ENCODE results near the gene SLC38A3. TPM values are rescaled to one million over a fixed set of nuclear protein-coding genes. Genes with fewer than 3 reads are reported as not detected.

SLC38A3 gene
- total RNA-seq, 4 donors from 2014 or later = 1.9 to 8.9 (median 5.0) TPM

- no peak overlapping the region for H3K4me3 ChIP-seq
- H3K9me3 ChIP-seq = no peaks in the 10 kb centered on the region
- H3K36me3 ChIP-seq = no peaks in the 10 kb centered on the region
- DNase-seq (peak; percentile 31 to 71), ATAC-seq (peak; percentile 18 to 52)
- peaks cover 59 to 63% of the 10 kb centered on the region in 2 donors for H3K4me1 ChIP-seq
- H3K27ac ChIP-seq = peak overlapping the region; percentile 62 to 82 (median 74)
- intact Hi-C loops (cut with DNase I; ENCODE audit: low total_unique reads) = no loop called here
- TF ChIP-seq, protein P1, sequence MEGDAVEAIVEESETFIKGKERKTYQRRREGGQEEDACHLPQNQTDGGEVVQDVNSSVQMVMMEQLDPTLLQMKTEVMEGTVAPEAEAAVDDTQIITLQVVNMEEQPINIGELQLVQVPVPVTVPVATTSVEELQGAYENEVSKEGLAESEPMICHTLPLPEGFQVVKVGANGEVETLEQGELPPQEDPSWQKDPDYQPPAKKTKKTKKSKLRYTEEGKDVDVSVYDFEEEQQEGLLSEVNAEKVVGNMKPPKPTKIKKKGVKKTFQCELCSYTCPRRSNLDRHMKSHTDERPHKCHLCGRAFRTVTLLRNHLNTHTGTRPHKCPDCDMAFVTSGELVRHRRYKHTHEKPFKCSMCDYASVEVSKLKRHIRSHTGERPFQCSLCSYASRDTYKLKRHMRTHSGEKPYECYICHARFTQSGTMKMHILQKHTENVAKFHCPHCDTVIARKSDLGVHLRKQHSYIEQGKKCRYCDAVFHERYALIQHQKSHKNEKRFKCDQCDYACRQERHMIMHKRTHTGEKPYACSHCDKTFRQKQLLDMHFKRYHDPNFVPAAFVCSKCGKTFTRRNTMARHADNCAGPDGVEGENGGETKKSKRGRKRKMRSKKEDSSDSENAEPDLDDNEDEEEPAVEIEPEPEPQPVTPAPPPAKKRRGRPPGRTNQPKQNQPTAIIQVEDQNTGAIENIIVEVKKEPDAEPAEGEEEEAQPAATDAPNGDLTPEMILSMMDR (IDR thresholded peaks at IDR 0.05 in 4 of 5, conservative IDR thresholded peaks at IDR 0.05 in 1 of 5) = no peak
- no peak for TF ChIP-seq POLR2A (IDR thresholded peaks at IDR 0.05)
- in situ Hi-C loops (cut with MboI; ENCODE audit: low sequenced_read_pairs in 4 of 4) = no loop called here
- no peaks in the 10 kb centered on the region for H3K27me3 ChIP-seq
These were observed 33.4 kb upstream of the SLC38A3 start for GRCh38 chr3:50171540-50172301.

DNA sequence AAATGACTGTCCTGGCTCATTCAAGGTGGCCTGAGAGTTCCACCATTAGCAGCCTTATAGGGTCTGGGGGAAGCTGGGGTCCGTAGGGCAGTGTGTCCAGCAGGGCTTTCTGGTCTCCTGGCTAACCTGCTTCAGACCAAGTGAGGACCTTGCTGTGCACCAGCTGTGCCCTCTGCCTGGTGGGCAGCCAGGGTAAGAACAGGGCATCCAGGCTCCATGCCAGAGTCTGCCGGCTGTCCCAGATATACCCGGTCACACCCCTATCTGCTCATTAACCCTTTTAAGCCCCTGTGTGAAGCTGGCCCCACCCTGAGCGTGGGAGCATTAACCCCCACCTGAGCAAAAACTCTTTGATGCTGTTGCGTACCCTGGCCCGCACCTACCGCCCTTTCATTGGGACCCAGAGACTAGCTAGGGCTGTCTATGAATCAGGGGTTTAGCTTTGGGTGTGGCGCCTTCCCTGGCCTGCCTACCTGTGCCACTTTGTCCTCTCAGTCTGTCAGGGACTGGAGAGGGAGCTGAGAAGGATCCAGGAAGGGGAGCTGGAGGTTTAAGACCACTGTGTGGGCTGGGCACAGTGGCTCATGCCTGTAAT, 32.3 kb upstream of the SLC38A3 start:
- H3K36me3 ChIP-seq = no peaks in the 10 kb centered on the region
- peak overlapping the region; percentile 35 to 82 (median 74) for H3K27ac ChIP-seq
- H3K9me3 ChIP-seq = no peaks in the 10 kb centered on the region
- TF ChIP-seq, protein P1 (IDR thresholded peaks at IDR 0.05 in 4 of 5, conservative IDR thresholded peaks at IDR 0.05 in 1 of 5) = peak in 1 of 5 experiments; percentile 9
- TF ChIP-seq POLR2A (IDR thresholded peaks at IDR 0.05) = no peak
- H3K4me3 ChIP-seq = no peak overlapping the region
- peaks cover 53% of the 10 kb centered on the region in 2 donors for H3K4me1 ChIP-seq
- no peaks in the 10 kb centered on the region for H3K27me3 ChIP-seq
- in situ Hi-C loops (cut with MboI; ENCODE audit: low sequenced_read_pairs in 4 of 4) (no loop called here), intact Hi-C loops (cut with DNase I; ENCODE audit: low total_unique reads) (no loop called here)
- ATAC-seq (peak in 1 of 2 donors; percentile 31), DNase-seq (peak in 1 of 2 donors; percentile 48)

DNA sequence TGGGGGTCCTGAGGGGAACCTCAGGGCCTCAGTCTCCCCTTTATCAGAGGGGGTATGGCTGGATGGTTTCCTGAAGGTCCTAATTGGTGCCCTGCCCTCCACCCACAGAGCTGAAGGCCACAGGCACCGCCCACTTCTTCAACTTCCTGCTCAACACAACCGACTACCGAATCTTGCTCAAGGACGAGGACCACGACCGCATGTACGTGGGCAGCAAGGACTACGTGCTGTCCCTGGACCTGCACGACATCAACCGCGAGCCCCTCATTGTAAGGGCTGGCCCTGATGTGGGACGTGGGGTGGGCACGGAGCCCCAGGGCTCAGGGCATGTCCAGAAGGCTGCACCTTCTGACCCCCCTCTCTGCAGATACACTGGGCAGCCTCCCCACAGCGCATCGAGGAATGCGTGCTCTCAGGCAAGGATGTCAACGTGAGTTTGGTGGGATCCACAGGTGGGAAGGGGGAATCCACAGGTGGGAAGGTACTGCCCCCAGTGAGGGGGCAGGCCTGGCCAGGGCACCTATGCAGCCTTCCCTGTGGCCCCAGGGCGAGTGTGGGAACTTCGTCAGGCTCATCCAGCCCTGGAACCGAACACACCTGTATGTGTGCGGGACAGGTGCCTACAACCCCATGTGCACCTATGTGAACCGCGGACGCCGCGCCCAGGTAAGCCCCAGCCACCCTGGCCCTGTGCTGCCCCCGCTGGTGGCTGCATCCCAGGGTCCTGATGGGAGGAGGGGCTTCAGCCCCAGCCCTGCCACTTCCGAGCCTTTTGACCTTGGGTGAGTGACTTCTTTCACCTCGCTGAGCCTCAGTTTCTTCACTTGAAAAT, 31.2 kb upstream of the SLC38A3 start:
- DNase-seq (no peak), ATAC-seq (no peak)
- H3K36me3 ChIP-seq = no peaks in the 10 kb centered on the region
- intact Hi-C loops (cut with DNase I; ENCODE audit: low total_unique reads) = no loop called here
- no peak overlapping the region for H3K4me3 ChIP-seq
- no peaks in the 10 kb centered on the region for H3K9me3 ChIP-seq
- in situ Hi-C loops (cut with MboI; ENCODE audit: low sequenced_read_pairs in 4 of 4) = no loop called here
- H3K27me3 ChIP-seq = no peaks in the 10 kb centered on the region
- H3K27ac ChIP-seq = no peak overlapping the region
- TF ChIP-seq POLR2A (IDR thresholded peaks at IDR 0.05) = no peak
- TF ChIP-seq, protein P1 (IDR thresholded peaks at IDR 0.05 in 4 of 5, conservative IDR thresholded peaks at IDR 0.05 in 1 of 5) = no peak
- H3K4me1 ChIP-seq = peaks cover 42% of the 10 kb centered on the region in 2 donors

DNA sequence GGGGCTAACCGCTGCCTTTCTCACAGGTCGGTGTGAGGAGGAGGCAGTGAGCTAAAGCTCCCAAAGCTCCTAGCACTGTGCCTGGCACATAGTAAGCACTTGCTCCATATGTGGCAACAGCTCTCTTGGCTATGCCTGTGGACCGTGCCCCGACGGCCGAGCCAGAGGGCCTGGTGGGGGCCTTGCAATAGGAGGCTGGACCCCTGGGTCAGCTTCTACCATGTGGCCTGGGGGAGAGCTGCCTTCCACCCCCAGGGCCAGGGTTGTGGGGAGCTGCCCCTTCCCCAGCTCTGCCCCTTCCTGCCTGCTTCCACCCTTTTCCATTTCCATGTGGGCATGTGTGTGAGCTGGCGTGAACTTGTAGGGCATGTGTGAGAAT, 30.6 kb upstream of the SLC38A3 start:
- no peak for TF ChIP-seq POLR2A (IDR thresholded peaks at IDR 0.05)
- TF ChIP-seq, protein P1 (IDR thresholded peaks at IDR 0.05 in 4 of 5, conservative IDR thresholded peaks at IDR 0.05 in 1 of 5) = no peak
- no peak overlapping the region for H3K4me3 ChIP-seq
- intact Hi-C loops (cut with DNase I; ENCODE audit: low total_unique reads) = no loop called here

More for the DNA sequence above, 30.6 kb upstream of the SLC38A3 start:
- Histone ChIP-seq H3K4me1 (peaks cover 35 to 36% of the 10 kb centered on the region in 2 donors), H3K27me3 (no peaks in the 10 kb centered on the region), H3K36me3 (no peaks in the 10 kb centered on the region), H3K9me3 (no peaks in the 10 kb centered on the region), H3K27ac (no peak overlapping the region)
- in situ Hi-C loops (cut with MboI; ENCODE audit: low sequenced_read_pairs in 4 of 4) = no loop called here
- DNase-seq = no peak
- ATAC-seq = no peak

Measured in gastrocnemius medialis (tissue), 4 donors.